NCI-H146 treated with DMSO at 0.1 percent for 48 hours (cell line): ENCODE results near the gene SCUBE3.

ENCODE experiments used
- DNase-seq: peaks from one replicate; lab custom pipeline; 2025; ENCODE audit not compliant: unreplicated experiment; lab: John Stamatoyannopoulos, UW

SCUBE3 gene

GRCh38 chr6:35213824-35214756 lies at the start of gene SCUBE3:
TSS of gene SCUBE3 (plus strand) at chr6:35213956. CDS start at chr6:35214419, 463 bp downstream.
- DNase-seq: peak; percentile 28

- no peak for DNase-seq
These were observed 49.5 kb upstream of the SCUBE3 start for GRCh38 chr6:35164277-35164676.

GRCh38 chr6:35164868-35165267 lies 48.9 kb upstream of the SCUBE3 start:
- no peak for DNase-seq

- no peak for DNase-seq
These were observed 48.1 kb upstream of the SCUBE3 start for GRCh38 chr6:35165630-35166071.

GRCh38 chr6:35166116-35166515 lies 47.6 kb upstream of the SCUBE3 start:
- no peak for DNase-seq

- no peak for DNase-seq
These were observed 47.2 kb upstream of the SCUBE3 start for GRCh38 chr6:35166520-35166919.

- no peak for DNase-seq
These were observed 46.3 kb upstream of the SCUBE3 start for GRCh38 chr6:35167505-35167904.

- no peak for DNase-seq
These were observed 45.3 kb upstream of the SCUBE3 start for GRCh38 chr6:35168461-35168861.

- DNase-seq: no peak
These were observed 43.6 kb upstream of the SCUBE3 start for GRCh38 chr6:35170166-35170565.

GRCh38 chr6:35170891-35171290 lies 42.9 kb upstream of the SCUBE3 start:
- DNase-seq: no peak

- DNase-seq: no peak
These were observed 40.7 kb upstream of the SCUBE3 start for GRCh38 chr6:35173044-35173426.

- no peak for DNase-seq
These were observed 40.2 kb upstream of the SCUBE3 start for GRCh38 chr6:35173427-35174087.

- no peak for DNase-seq
These were observed 39.7 kb upstream of the SCUBE3 start for GRCh38 chr6:35174088-35174434.

- DNase-seq: no peak
These were observed 39.3 kb upstream of the SCUBE3 start for GRCh38 chr6:35174501-35174900.

GRCh38 chr6:35176301-35177024 lies 37.3 kb upstream of the SCUBE3 start:
- no peak for DNase-seq

GRCh38 chr6:35177157-35177556 lies 36.6 kb upstream of the SCUBE3 start:
- no peak for DNase-seq

GRCh38 chr6:35177596-35177995 lies 36.2 kb upstream of the SCUBE3 start:
- DNase-seq: no peak

GRCh38 chr6:35178012-35178411 lies 35.7 kb upstream of the SCUBE3 start:
- DNase-seq: no peak

GRCh38 chr6:35178932-35179832 lies 34.6 kb upstream of the SCUBE3 start:
- DNase-seq: no peak

- DNase-seq: no peak
These were observed 33.7 kb upstream of the SCUBE3 start for GRCh38 chr6:35179901-35180535.
